ENCODE measurements around the gene SCARF2.
"Not testable (repeated sequence)": the region's sequence is repeated elsewhere in the genome, so short reads cannot be mapped to it uniquely, and the experiment has no call there.

SCARF2 gene

GRCh38 chr22:20479612-20480196, 42.1 kb upstream of the SCARF2 start:
- POLR2A ChIA-PET, result no interaction called here
- H3K4me3 ChIP-seq (ENCODE audit: low read depth, low read length), result no peak overlapping the region
- CTCF ChIA-PET, result interaction anchor here (0.8 to 2.0 kb wide), 2 partner anchors 61 to 265 kb away, joined by 3 to 4 read pairs; no protein-coding TSS in a partner anchor
- DNase-seq (ENCODE audit: low read depth, low spot score), result no peak
- TF ChIP-seq CTCF (IDR thresholded peaks at IDR 0.05; ENCODE audit: insufficient read depth, low read length, missing control alignments), result no peak

- POLR2A ChIA-PET; DNase-seq (ENCODE audit: low read depth, low spot score); H3K4me3 ChIP-seq (ENCODE audit: low read depth, low read length): not testable (repeated sequence)
- CTCF ChIA-PET, result interaction anchor here (1.4 kb wide), 1 partner anchor 24 kb away, joined by 3 read pairs; no protein-coding TSS in a partner anchor
Observed at GRCh38 chr22:20478059-20478458, 40.4 kb upstream of the SCARF2 start.

- H3K4me3 ChIP-seq (ENCODE audit: low read depth, low read length); CTCF ChIA-PET; DNase-seq (ENCODE audit: low read depth, low spot score); POLR2A ChIA-PET: not testable (repeated sequence)
Observed at GRCh38 chr22:20475569-20475968, 37.9 kb upstream of the SCARF2 start.

- POLR2A ChIA-PET, result no interaction called here
- TF ChIP-seq CTCF (IDR thresholded peaks at IDR 0.05; ENCODE audit: insufficient read depth, low read length, missing control alignments), result no peak
- CTCF ChIA-PET, result no interaction called here
- DNase-seq (ENCODE audit: low read depth, low spot score), result no peak
- no peak overlapping the region for H3K4me3 ChIP-seq (ENCODE audit: low read depth, low read length)
Observed at GRCh38 chr22:20475115-20475436, 37.5 kb upstream of the SCARF2 start.

GRCh38 chr22:20472629-20473442, 35.2 kb upstream of the SCARF2 start:
- ChIA-PET CTCF (interaction anchor here (0.7 to 1.5 kb wide), 4 partner anchors 8 to 55 kb away, joined by 3 to 4 read pairs (median 4); no protein-coding TSS in a partner anchor), POLR2A (no interaction called here)
- no peak for DNase-seq (ENCODE audit: low read depth, low spot score)

GRCh38 chr22:20471126-20471833, 33.7 kb upstream of the SCARF2 start:
- no peak overlapping the region for H3K4me3 ChIP-seq (ENCODE audit: low read depth, low read length)
- CTCF ChIA-PET, result interaction anchor here (1.5 kb wide), 1 partner anchor 15 kb away, joined by 5 read pairs; no protein-coding TSS in a partner anchor
- no peak for TF ChIP-seq CTCF (IDR thresholded peaks at IDR 0.05; ENCODE audit: insufficient read depth, low read length, missing control alignments)
- no peak for DNase-seq (ENCODE audit: low read depth, low spot score)
- POLR2A ChIA-PET, result no interaction called here

More at GRCh38 chr22:20472629-20473442, 35.2 kb upstream of the SCARF2 start:
- TF ChIP-seq CTCF (IDR thresholded peaks at IDR 0.05; ENCODE audit: insufficient read depth, low read length, missing control alignments), result no peak
- H3K4me3 ChIP-seq (ENCODE audit: low read depth, low read length), result no peak overlapping the region

- CTCF ChIA-PET, result interaction anchor here (0.9 to 1.5 kb wide), 3 partner anchors 10 to 17 kb away, joined by 3 to 5 read pairs (median 3); no protein-coding TSS in a partner anchor
- DNase-seq (ENCODE audit: low read depth, low spot score); H3K4me3 ChIP-seq (ENCODE audit: low read depth, low read length); POLR2A ChIA-PET: not testable (repeated sequence)
Observed at GRCh38 chr22:20470525-20470924, 32.9 kb upstream of the SCARF2 start.
